Measurements from ENCODE around the gene ZNF444. TPM values are rescaled to one million over a fixed set of nuclear protein-coding genes. Genes with fewer than 3 reads are reported as not detected.
"Not testable (repeated sequence)": the region's sequence is repeated elsewhere in the genome, so short reads cannot be mapped to it uniquely, and the experiment has no call there.

ZNF444 gene
- total RNA-seq, 2 donors from 2014 or later: 24.8 to 29.5 TPM

- ATAC-seq (no peak), DNase-seq (no peak)
- intact Hi-C loops (cut with DNase I, micrococcal nuclease): no loop called here
Measured at GRCh38 chr19:56159009-56159559, 18.0 kb downstream of the ZNF444 start.

GRCh38 chr19:56159622-56160271 lies 18.7 kb downstream of the ZNF444 start:
- intact Hi-C loops (cut with DNase I, micrococcal nuclease): no loop called here
- no peak for ATAC-seq

GRCh38 chr19:56161534-56161933 lies 20.4 kb downstream of the ZNF444 start:
- DNase-seq (no peak), ATAC-seq (no peak)
- intact Hi-C loops (cut with DNase I, micrococcal nuclease): no loop called here

More at GRCh38 chr19:56159622-56160271, 18.7 kb downstream of the ZNF444 start:
- no peak for DNase-seq

- DNase-seq (no peak), ATAC-seq (peak; percentile 15)
- intact Hi-C loops (cut with DNase I, micrococcal nuclease): no loop called here
Measured at GRCh38 chr19:56162258-56162657, 21.2 kb downstream of the ZNF444 start.

GRCh38 chr19:56163097-56163496 lies 22.0 kb downstream of the ZNF444 start:
- DNase-seq (no peak), ATAC-seq (no peak)
- intact Hi-C loops (cut with DNase I, micrococcal nuclease): no loop called here

GRCh38 chr19:56167064-56167578 lies 26.0 kb downstream of the ZNF444 start:
- intact Hi-C loops (cut with DNase I, micrococcal nuclease): no loop called here
- no peak for DNase-seq
- no peak for ATAC-seq

- intact Hi-C loops (cut with DNase I, micrococcal nuclease): loop anchor here in 1 of 2 donors (10.0 kb wide), 1 partner anchor 95 kb away; no protein-coding TSS in a partner anchor
- ATAC-seq (no peak), DNase-seq (no peak)
Measured at GRCh38 chr19:56170261-56170660, 29.2 kb downstream of the ZNF444 start.

- intact Hi-C loops (cut with DNase I, micrococcal nuclease): loop anchor here in 1 of 2 donors (10.0 kb wide), 1 partner anchor 99 kb away; no protein-coding TSS in a partner anchor
- ATAC-seq: no peak
- DNase-seq: no peak
Measured at GRCh38 chr19:56174086-56174485, 33.0 kb downstream of the ZNF444 start.

GRCh38 chr19:56174550-56174949 lies 33.5 kb downstream of the ZNF444 start:
- no peak for DNase-seq
- intact Hi-C loops (cut with DNase I, micrococcal nuclease): loop anchor here in 1 of 2 donors (10.0 kb wide), 1 partner anchor 100 kb away; no protein-coding TSS in a partner anchor
- ATAC-seq: peak; percentile 29

- not testable (repeated sequence) for ATAC-seq, DNase-seq
- intact Hi-C loops (cut with DNase I, micrococcal nuclease): loop anchor here in 1 of 2 donors (10.0 kb wide), 1 partner anchor 101 kb away; no protein-coding TSS in a partner anchor
Measured at GRCh38 chr19:56175861-56176307, 34.8 kb downstream of the ZNF444 start, which contains the start of gene GALP. TSS of gene GALP (plus strand) at chr19:56176008. CDS start at chr19:56177109, 1,101 bp downstream.

GRCh38 chr19:56176310-56176709 lies 35.2 kb downstream of the ZNF444 start:
- not testable (repeated sequence) for ATAC-seq, DNase-seq
- intact Hi-C loops (cut with DNase I, micrococcal nuclease): loop anchor here in 1 of 2 donors (10.0 kb wide), 1 partner anchor 102 kb away; no protein-coding TSS in a partner anchor

- DNase-seq: no peak
- ATAC-seq: no peak
- intact Hi-C loops (cut with DNase I, micrococcal nuclease): loop anchor here in 1 of 2 donors (10.0 kb wide), 1 partner anchor 102 kb away; no protein-coding TSS in a partner anchor
Measured at GRCh38 chr19:56176881-56177280, 35.8 kb downstream of the ZNF444 start.

GRCh38 chr19:56177564-56178243 lies 36.6 kb downstream of the ZNF444 start:
- DNase-seq (no peak), ATAC-seq (no peak)
- intact Hi-C loops (cut with DNase I, micrococcal nuclease): loop anchor here in 1 of 2 donors (10.0 kb wide), 1 partner anchor 103 kb away; no protein-coding TSS in a partner anchor

- intact Hi-C loops (cut with DNase I, micrococcal nuclease): no loop called here
- ATAC-seq (no peak), DNase-seq (no peak)
Measured at GRCh38 chr19:56189785-56190184, 48.7 kb downstream of the ZNF444 start.

- intact Hi-C loops (cut with DNase I, micrococcal nuclease): no loop called here
- ATAC-seq: no peak
Measured at GRCh38 chr19:56191115-56191514, 50.0 kb downstream of the ZNF444 start.

GRCh38 chr19:56191711-56192110 lies 50.6 kb downstream of the ZNF444 start:
- no peak for DNase-seq
- ATAC-seq: no peak
- intact Hi-C loops (cut with DNase I, micrococcal nuclease): no loop called here

More at GRCh38 chr19:56191115-56191514, 50.0 kb downstream of the ZNF444 start:
- no peak for DNase-seq

- DNase-seq (no peak), ATAC-seq (no peak)
- intact Hi-C loops (cut with DNase I, micrococcal nuclease): no loop called here
Measured at GRCh38 chr19:56193981-56194640, 53.0 kb downstream of the ZNF444 start.

- intact Hi-C loops (cut with DNase I, micrococcal nuclease); DNase-seq; ATAC-seq: not testable (repeated sequence)
Measured at GRCh38 chr19:56197646-56198045, 56.6 kb downstream of the ZNF444 start, which contains the start of gene ZSCAN5B. TSS of gene ZSCAN5B (minus strand) at chr19:56197783. CDS start at chr19:56193052, 4,731 bp downstream.
